PC-3 (cell line): ENCODE measurements around the gene SYTL1. TPM values are rescaled to one million over a fixed set of nuclear protein-coding genes. Genes with fewer than 3 reads are reported as not detected.

Experiments
- ATAC-seq: fragments of 200-7000 bp; cut with Tn5 transposase; 2 replicates; pipeline ENCODE4 v1.9.1; 2020; ENCODE audit warnings: mild to moderate bottlenecking, moderate library complexity
- BruUV-seq: library from RNA; stranded (reverse); fragments of 400-500 nt; replicated peaks from 2 replicates; lab custom pipeline; 2021; lab: Mats Ljungman, UMichigan
- CTCF ChIA-PET: fragments of 300-600 bp; sonication (Branson Sonifier 250); formaldehyde crosslinking; loops from one replicate; lab custom pipeline; 2022; ENCODE audit warnings: antibody characterized with exemption; lab: Charles Lee
- POLR2A ChIA-PET: fragments of 300-600 bp; sonication (Branson Sonifier 250); formaldehyde crosslinking; loops from one replicate; lab custom pipeline; 2022; ENCODE audit warnings: antibody characterized with exemption; ENCODE audit not compliant: unreplicated experiment; lab: Charles Lee
- DNase-seq: peaks from one replicate; pipeline ENCODE4 v3.0.0-alpha.2; 2015
- H2AFZ ChIP-seq: fragments of 300-600 bp; sonication (generic); 2 replicates; pipeline ENCODE4 v1.6.0; 2016; ENCODE audit warnings: antibody characterized with exemption, low read length
- H3F3A ChIP-seq: fragments of 300-600 bp; sonication (generic); one replicate; pipeline ENCODE4 v1.6.0; 2017; ENCODE audit warnings: antibody characterized with exemption, low read length, control low read depth, mild to moderate bottlenecking; ENCODE audit not compliant: unreplicated experiment
- H3K27ac ChIP-seq: fragments of 300-600 bp; sonication (generic); 2 replicates; pipeline ENCODE4 v1.5.1; 2016; ENCODE audit warnings: mild to moderate bottlenecking, low read length
- H3K27me3 ChIP-seq: fragments of 300-600 bp; sonication (generic); 2 replicates; pipeline ENCODE4 v1.6.1; 2016; ENCODE audit warnings: low read length, mixed read lengths
- H3K36me3 ChIP-seq: fragments of 300-600 bp; sonication (generic); 2 replicates; pipeline ENCODE4 v1.6.1; 2016; ENCODE audit warnings: low read depth, mixed run types, low read length, mixed read lengths
- H3K4me1 ChIP-seq: fragments of 300-600 bp; sonication (generic); 2 replicates; pipeline ENCODE4 v1.5.1; 2016; ENCODE audit warnings: low read length; ENCODE audit not compliant: insufficient read depth
- H3K4me2 ChIP-seq: fragments of 300-600 bp; sonication (generic); 2 replicates; pipeline ENCODE4 v1.6.0; 2016; ENCODE audit warnings: low read length
- H3K4me3 ChIP-seq: fragments of 300-600 bp; sonication (generic); 2 replicates; pipeline ENCODE4 v1.5.1; 2016; ENCODE audit warnings: mild to moderate bottlenecking, low read length, mixed read lengths
- H3K79me2 ChIP-seq: fragments of 300-600 bp; sonication (generic); 2 replicates; pipeline ENCODE4 v1.6.1; 2017; ENCODE audit warnings: low read length, mixed read lengths
- H3K9ac ChIP-seq: fragments of 300-600 bp; sonication (generic); 2 replicates; pipeline ENCODE4 v1.6.0; 2016; ENCODE audit warnings: mild to moderate bottlenecking, low read length
- H3K9me2 ChIP-seq: fragments of 300-600 bp; sonication (generic); replicated peaks from 2 replicates; pipeline ENCODE4 v1.6.1; 2016; ENCODE audit warnings: mixed run types, low read length, mixed read lengths
- H3K9me3 ChIP-seq: fragments of 300-600 bp; sonication (generic); 2 replicates; pipeline ENCODE4 v1.6.1; 2016; ENCODE audit warnings: low read length, mixed read lengths
- H4K20me1 ChIP-seq: fragments of 300-600 bp; sonication (generic); 2 replicates; pipeline ENCODE4 v1.6.1; 2016; ENCODE audit warnings: low read length, mixed read lengths
- EZH2 ChIP-seq: fragments of 300-600 bp; sonication (generic); IDR thresholded peaks from one replicate; pipeline ENCODE4 v1.6.1; 2017; ENCODE audit warnings: antibody characterized with exemption, mild to moderate bottlenecking, low read length; ENCODE audit not compliant: unreplicated experiment
- EZH2phosphoT487 ChIP-seq: fragments of 300-600 bp; sonication (generic); IDR thresholded peaks from 2 replicates; pipeline ENCODE4 v1.6.1; 2018; ENCODE audit warnings: mild to moderate bottlenecking, antibody characterized with exemption, low read length, borderline replicate concordance
- intact Hi-C: fragments of 100-400 bp; cut with micrococcal nuclease; formaldehyde crosslinking; loops from 2 replicates; pipeline ENCODE4 v1.9.0; 2023
- total RNA-seq: library from RNA; depleted of rRNA; stranded (reverse); fragments of >200 nt; gene quantifications from 2 replicates; pipeline ENCODE4 v1.2.3, GENCODE V29; 2014
- TF ChIP-seq, protein P1 (sequence below): fragments of 300-600 bp; sonication (generic); conservative IDR thresholded peaks from 2 replicates; pipeline ENCODE4 v1.5.1; 2017; ENCODE audit warnings: antibody characterized with exemption, low read depth, mild to moderate bottlenecking, low read length

SYTL1 gene
- total RNA-seq, 1 experiment from 2014 or later = 26.8 TPM

GRCh38 chr1:27331426-27331825 is 10.4 kb upstream of the SYTL1 start:
- H3K27me3 ChIP-seq = no peaks in the 10 kb centered on the region
- ATAC-seq (no peak), DNase-seq (no peak)
- ChIA-PET POLR2A (no interaction called here), CTCF (no interaction called here)
- no peaks in the 10 kb centered on the region for H3F3A ChIP-seq
- no peaks in the 10 kb centered on the region for H3K9me2 ChIP-seq
- intact Hi-C loops = no loop called here
- no peak overlapping the region for H3K4me2 ChIP-seq
- H3K36me3 ChIP-seq = peaks cover 38% of the 10 kb centered on the region; the same call in 1 of the 2 replicates
- no peaks in the 10 kb centered on the region for H3K4me1 ChIP-seq
- H2AFZ ChIP-seq = no peak overlapping the region
- peaks cover 32% of the 10 kb centered on the region for H3K79me2 ChIP-seq
- TF ChIP-seq EZH2phosphoT487 (no peak), EZH2 (no peak)
- TF ChIP-seq, protein P1, sequence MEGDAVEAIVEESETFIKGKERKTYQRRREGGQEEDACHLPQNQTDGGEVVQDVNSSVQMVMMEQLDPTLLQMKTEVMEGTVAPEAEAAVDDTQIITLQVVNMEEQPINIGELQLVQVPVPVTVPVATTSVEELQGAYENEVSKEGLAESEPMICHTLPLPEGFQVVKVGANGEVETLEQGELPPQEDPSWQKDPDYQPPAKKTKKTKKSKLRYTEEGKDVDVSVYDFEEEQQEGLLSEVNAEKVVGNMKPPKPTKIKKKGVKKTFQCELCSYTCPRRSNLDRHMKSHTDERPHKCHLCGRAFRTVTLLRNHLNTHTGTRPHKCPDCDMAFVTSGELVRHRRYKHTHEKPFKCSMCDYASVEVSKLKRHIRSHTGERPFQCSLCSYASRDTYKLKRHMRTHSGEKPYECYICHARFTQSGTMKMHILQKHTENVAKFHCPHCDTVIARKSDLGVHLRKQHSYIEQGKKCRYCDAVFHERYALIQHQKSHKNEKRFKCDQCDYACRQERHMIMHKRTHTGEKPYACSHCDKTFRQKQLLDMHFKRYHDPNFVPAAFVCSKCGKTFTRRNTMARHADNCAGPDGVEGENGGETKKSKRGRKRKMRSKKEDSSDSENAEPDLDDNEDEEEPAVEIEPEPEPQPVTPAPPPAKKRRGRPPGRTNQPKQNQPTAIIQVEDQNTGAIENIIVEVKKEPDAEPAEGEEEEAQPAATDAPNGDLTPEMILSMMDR = no peak
- BruUV-seq = no TSS peak
- H4K20me1 ChIP-seq = no peaks in the 10 kb centered on the region
- no peak overlapping the region for H3K27ac ChIP-seq
- H3K9me3 ChIP-seq = no peaks in the 10 kb centered on the region
- H3K4me3 ChIP-seq = no peak overlapping the region
- H3K9ac ChIP-seq = no peak overlapping the region

DNA sequence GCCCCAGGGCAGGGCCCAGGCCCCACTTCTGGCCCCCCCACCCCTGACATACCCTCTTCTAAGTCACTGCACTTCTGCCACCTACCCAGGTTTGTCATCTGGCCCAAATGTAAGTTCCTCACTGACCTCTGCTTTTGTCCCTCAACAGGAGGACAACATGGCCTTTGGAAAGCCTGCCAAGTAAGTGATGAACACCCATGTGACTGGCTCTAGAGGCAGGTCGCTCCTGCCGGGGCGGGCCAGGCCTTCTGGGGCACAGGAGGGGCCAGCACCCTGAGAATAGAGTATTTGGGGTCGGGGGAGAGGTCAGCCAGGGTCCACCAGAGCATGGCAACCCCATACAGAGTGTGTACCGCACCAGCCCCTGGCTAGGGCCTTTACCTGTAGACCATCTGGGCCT is 9.9 kb upstream of the SYTL1 start:
- CTCF ChIA-PET = interaction anchor here (1.5 kb wide), 1 partner anchor 33 kb away, joined by 4 read pairs; no protein-coding TSS in a partner anchor
- no peak overlapping the region for H3K9ac ChIP-seq
- no peaks in the 10 kb centered on the region for H4K20me1 ChIP-seq
- intact Hi-C loops = no loop called here
- H3K79me2 ChIP-seq = peaks cover 27% of the 10 kb centered on the region
- POLR2A ChIA-PET = interaction anchor here (0.6 kb wide), 1 partner anchor 189 kb away, joined by 3 read pairs; no protein-coding TSS in a partner anchor
- H3K27ac ChIP-seq = no peak overlapping the region
- TF ChIP-seq EZH2 (no peak), EZH2phosphoT487 (no peak)
- TF ChIP-seq, protein P1 = no peak
- H3K27me3 ChIP-seq = no peaks in the 10 kb centered on the region
- H3K36me3 ChIP-seq = peaks cover 38% of the 10 kb centered on the region; the same call in 1 of the 2 replicates
- H3K4me3 ChIP-seq = no peak overlapping the region
- H3F3A ChIP-seq = no peaks in the 10 kb centered on the region
- no peak overlapping the region for H2AFZ ChIP-seq
- DNase-seq (no peak), ATAC-seq (no peak)
- no peaks in the 10 kb centered on the region for H3K9me2 ChIP-seq
- H3K4me1 ChIP-seq = no peaks in the 10 kb centered on the region
- no TSS peak for BruUV-seq
- H3K9me3 ChIP-seq = no peaks in the 10 kb centered on the region
- H3K4me2 ChIP-seq = no peak overlapping the region

DNA sequence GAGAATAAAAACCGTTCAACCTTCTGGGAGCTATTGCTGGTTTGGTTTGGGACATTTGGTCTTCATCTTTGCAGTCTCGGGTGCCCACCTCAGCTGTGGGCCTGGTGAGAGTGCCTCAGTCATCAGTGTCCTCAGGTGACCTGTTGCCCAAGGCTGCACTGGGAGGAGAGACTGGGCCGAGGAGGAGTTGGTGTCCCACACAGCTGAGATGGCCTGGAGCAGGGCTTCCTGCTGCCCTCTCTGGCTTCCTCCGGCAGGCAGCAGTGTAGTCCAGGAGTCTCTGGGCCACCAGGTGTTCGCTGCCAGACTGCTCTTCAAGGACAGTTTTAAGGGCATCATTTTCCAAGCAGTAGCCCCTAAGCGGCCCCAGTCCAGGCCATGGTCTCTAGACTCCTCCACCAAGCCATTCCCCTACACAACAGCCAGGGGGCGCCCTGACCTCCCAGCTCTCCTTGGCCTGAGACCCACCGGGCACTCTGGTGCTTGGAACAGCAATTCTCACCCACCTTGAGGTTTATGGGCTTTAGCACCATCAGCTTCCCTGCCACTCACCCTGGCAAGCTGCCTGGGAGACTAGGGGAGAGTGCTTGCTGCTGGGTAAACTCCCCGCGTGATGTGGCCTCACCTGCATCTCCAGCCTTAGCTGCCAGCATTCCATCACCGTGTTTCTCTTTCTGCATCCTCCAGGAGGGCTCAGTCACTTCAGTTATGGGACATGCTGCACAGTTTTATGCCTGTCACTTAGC is 9.1 kb upstream of the SYTL1 start:
- H3K9me2 ChIP-seq = no peaks in the 10 kb centered on the region
- BruUV-seq = no TSS peak
- POLR2A ChIA-PET = interaction anchor here (0.5 to 0.6 kb wide), 2 partner anchors 190 to 370 kb away, joined by 3 to 14 read pairs; no protein-coding TSS in a partner anchor
- H3K27ac ChIP-seq = no peak overlapping the region
- peak; percentile 57; the same call in 1 of the 2 replicates for ATAC-seq
- no peak overlapping the region for H3K9ac ChIP-seq
- DNase-seq = no peak
- intact Hi-C loops = no loop called here
- peaks cover 20% of the 10 kb centered on the region for H3K79me2 ChIP-seq
- TF ChIP-seq EZH2phosphoT487 = no peak
- TF ChIP-seq, protein P1 = peak; percentile 86
- no peaks in the 10 kb centered on the region for H3K4me1 ChIP-seq
- H3K4me2 ChIP-seq = no peak overlapping the region
- H3K36me3 ChIP-seq = peaks cover 37% of the 10 kb centered on the region; the same call in 1 of the 2 replicates
- H2AFZ ChIP-seq = no peak overlapping the region
- no peaks in the 10 kb centered on the region for H3K9me3 ChIP-seq
- no peaks in the 10 kb centered on the region for H3K27me3 ChIP-seq
- H3F3A ChIP-seq = no peaks in the 10 kb centered on the region
- no peak overlapping the region for H3K4me3 ChIP-seq
- CTCF ChIA-PET = interaction anchor here (0.5 to 1.5 kb wide), 4 partner anchors 33 to 170 kb away, joined by 4 to 12 read pairs (median 5); no protein-coding TSS in a partner anchor
- no peaks in the 10 kb centered on the region for H4K20me1 ChIP-seq
